Astrocyte (in vitro differentiated cells and primary cell): ENCODE data around the gene OR10Z1. TPM values are rescaled to one million over a fixed set of nuclear protein-coding genes. Genes with fewer than 3 reads are reported as not detected.

Experiments
- DNase-seq: peaks from one replicate; pipeline ENCODE4 v3.0.0-alpha.2; 2010; ENCODE audit warnings: low read depth
- FAIRE-seq: peaks from 2 replicates; lab custom pipeline; 2011; peaks lifted over from hg19 to GRCh38; lab: Jason Lieb, UNC
- H2AFZ ChIP-seq: 2 replicates; pipeline ENCODE4 v1.6.0; 2012; ENCODE audit warnings: low read depth, low read length, inconsistent platforms
- H3K27ac ChIP-seq: 2 replicates; pipeline ENCODE4 v1.5.1; 2011; ENCODE audit warnings: low read depth, low read length, inconsistent platforms
- H3K27me3 ChIP-seq: 2 replicates; pipeline ENCODE4 v1.6.0; 2011; ENCODE audit warnings: low read length, inconsistent platforms; ENCODE audit not compliant: insufficient read depth
- H3K36me3 ChIP-seq: 2 replicates; pipeline ENCODE4 v1.5.1; 2011; ENCODE audit warnings: low read length, inconsistent platforms; ENCODE audit not compliant: insufficient read depth
- H3K4me1 ChIP-seq: 2 replicates; pipeline ENCODE4 v1.5.1; 2011; ENCODE audit warnings: low read length, inconsistent platforms; ENCODE audit not compliant: insufficient read depth
- H3K4me2 ChIP-seq: 2 replicates; pipeline ENCODE4 v1.6.0; 2012; ENCODE audit warnings: low read length, inconsistent platforms
- H3K4me3 ChIP-seq: 2 replicates; pipeline ENCODE4 v1.5.1; 2011; ENCODE audit warnings: low read depth, mild to moderate bottlenecking, low read length, inconsistent platforms; ENCODE audit not compliant: insufficient read depth
- H3K79me2 ChIP-seq: 2 replicates; pipeline ENCODE4 v1.6.0; 2012; ENCODE audit warnings: mild to moderate bottlenecking, low read length, inconsistent platforms; ENCODE audit not compliant: insufficient read depth
- H3K9ac ChIP-seq: 2 replicates; pipeline ENCODE4 v1.6.0; 2012; ENCODE audit warnings: mild to moderate bottlenecking, low read length, inconsistent platforms
- H3K9me3 ChIP-seq: 2 replicates; pipeline ENCODE4 v1.5.1; 2012; ENCODE audit warnings: low read depth, mild to moderate bottlenecking, low read length, inconsistent platforms; ENCODE audit not compliant: insufficient read depth
- H4K20me1 ChIP-seq: 2 replicates; pipeline ENCODE4 v1.6.0; 2012; ENCODE audit warnings: low read length, inconsistent platforms; ENCODE audit not compliant: insufficient read depth
- H3K27ac Mint-ChIP-seq: one replicate; pipeline ENCODE4 v1.8.0; 2021; ENCODE audit warnings: mild to moderate bottlenecking, mixed read lengths; ENCODE audit not compliant: unreplicated experiment
- H3K27me3 Mint-ChIP-seq: one replicate; pipeline ENCODE4 v1.8.0; 2021; ENCODE audit warnings: low read depth, mixed read lengths; ENCODE audit not compliant: unreplicated experiment
- H3K36me3 Mint-ChIP-seq: one replicate; pipeline ENCODE4 v1.8.0; 2021; ENCODE audit warnings: low read depth, mixed read lengths; ENCODE audit not compliant: unreplicated experiment
- H3K4me1 Mint-ChIP-seq: one replicate; pipeline ENCODE4 v1.8.0; 2021; ENCODE audit warnings: low read depth, mixed read lengths; ENCODE audit not compliant: unreplicated experiment
- H3K4me3 Mint-ChIP-seq: one replicate; pipeline ENCODE4 v1.8.0; 2021; ENCODE audit warnings: mild to moderate bottlenecking, moderate library complexity, mixed read lengths; ENCODE audit not compliant: unreplicated experiment
- H3K9me3 Mint-ChIP-seq: one replicate; pipeline ENCODE4 v1.8.0; 2021; ENCODE audit warnings: mild to moderate bottlenecking, mixed read lengths; ENCODE audit not compliant: unreplicated experiment
- EZH2 ChIP-seq: IDR thresholded peaks from 2 replicates; pipeline ENCODE4 v1.6.1; 2012; ENCODE audit warnings: mild to moderate bottlenecking, low read length, inconsistent platforms; ENCODE audit not compliant: insufficient read depth
- total RNA-seq: library from RNA; stranded (reverse); gene quantifications from 2 replicates; pipeline ENCODE4 v1.2.1, GENCODE V29; 2021
- TF ChIP-seq, protein P1 (sequence below): IDR thresholded peaks from 2 replicates; pipeline ENCODE4 v1.5.1; 2011; ENCODE audit warnings: low read depth, mild to moderate bottlenecking, inconsistent platforms, low read length, moderate library complexity; ENCODE audit not compliant: insufficient read depth

The OR10Z1 gene
- total RNA-seq, 1 donor from 2014 or later = not detected

DNA sequence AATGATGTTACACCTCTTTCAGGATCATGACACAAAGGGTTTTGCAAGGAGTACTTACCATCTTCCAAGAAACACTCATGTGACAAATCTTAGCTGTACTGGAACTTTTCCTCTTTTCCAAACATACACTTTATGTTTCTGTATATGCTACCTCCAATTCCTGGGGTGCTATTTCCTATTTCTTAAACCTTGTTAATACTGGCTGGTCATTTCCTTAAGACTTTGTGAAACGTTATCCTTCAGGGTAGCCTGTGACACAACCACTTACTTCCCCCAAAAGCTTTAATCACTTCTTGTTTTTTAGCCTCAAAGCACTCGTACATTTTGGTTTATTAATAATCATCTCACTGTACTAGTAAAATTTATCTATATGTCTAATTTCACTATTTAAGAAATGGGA, 39.4 kb downstream of the OR10Z1 start:
- H3K36me3 Mint-ChIP-seq = no peaks in the 10 kb centered on the region
- H3K36me3 ChIP-seq = no peaks in the 10 kb centered on the region
- TF ChIP-seq, protein P1, sequence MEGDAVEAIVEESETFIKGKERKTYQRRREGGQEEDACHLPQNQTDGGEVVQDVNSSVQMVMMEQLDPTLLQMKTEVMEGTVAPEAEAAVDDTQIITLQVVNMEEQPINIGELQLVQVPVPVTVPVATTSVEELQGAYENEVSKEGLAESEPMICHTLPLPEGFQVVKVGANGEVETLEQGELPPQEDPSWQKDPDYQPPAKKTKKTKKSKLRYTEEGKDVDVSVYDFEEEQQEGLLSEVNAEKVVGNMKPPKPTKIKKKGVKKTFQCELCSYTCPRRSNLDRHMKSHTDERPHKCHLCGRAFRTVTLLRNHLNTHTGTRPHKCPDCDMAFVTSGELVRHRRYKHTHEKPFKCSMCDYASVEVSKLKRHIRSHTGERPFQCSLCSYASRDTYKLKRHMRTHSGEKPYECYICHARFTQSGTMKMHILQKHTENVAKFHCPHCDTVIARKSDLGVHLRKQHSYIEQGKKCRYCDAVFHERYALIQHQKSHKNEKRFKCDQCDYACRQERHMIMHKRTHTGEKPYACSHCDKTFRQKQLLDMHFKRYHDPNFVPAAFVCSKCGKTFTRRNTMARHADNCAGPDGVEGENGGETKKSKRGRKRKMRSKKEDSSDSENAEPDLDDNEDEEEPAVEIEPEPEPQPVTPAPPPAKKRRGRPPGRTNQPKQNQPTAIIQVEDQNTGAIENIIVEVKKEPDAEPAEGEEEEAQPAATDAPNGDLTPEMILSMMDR = no peak
- TF ChIP-seq EZH2 = no peak
- H2AFZ ChIP-seq = no peak overlapping the region
- H3K4me1 ChIP-seq = no peaks in the 10 kb centered on the region
- no peaks in the 10 kb centered on the region for H3K9me3 Mint-ChIP-seq
- H3K27ac Mint-ChIP-seq = no peak overlapping the region
- no peaks in the 10 kb centered on the region for H3K27me3 ChIP-seq
- no peak overlapping the region for H3K4me2 ChIP-seq
- DNase-seq (no peak), FAIRE-seq (no peak)
- no peak overlapping the region for H3K27ac ChIP-seq
- H3K9ac ChIP-seq = no peak overlapping the region
- no peaks in the 10 kb centered on the region for H3K9me3 ChIP-seq
- no peaks in the 10 kb centered on the region for H3K27me3 Mint-ChIP-seq
- H3K79me2 ChIP-seq = no peaks in the 10 kb centered on the region
- H3K4me1 Mint-ChIP-seq = no peaks in the 10 kb centered on the region
- H3K4me3 ChIP-seq = no peak overlapping the region
- no peak overlapping the region for H3K4me3 Mint-ChIP-seq
- H4K20me1 ChIP-seq = no peaks in the 10 kb centered on the region

DNA sequence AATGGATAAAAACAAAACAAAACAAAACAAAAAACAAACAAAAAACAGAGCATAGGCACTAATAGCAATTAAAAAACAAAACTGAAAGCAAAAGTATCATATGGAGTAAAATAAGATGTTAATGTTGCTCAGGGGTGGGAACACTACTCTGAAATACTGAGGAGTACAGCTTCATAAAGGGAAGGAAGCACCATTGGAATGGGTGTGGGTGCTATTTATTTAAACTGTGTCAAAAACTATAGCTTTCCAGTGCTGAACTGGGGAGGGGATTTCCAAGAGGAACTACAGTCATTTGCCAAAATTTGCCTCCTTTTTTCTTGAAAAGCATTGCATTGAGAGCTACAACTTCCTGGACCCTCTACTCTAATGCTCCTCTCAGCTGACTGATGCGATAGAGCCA, 41.4 kb downstream of the OR10Z1 start:
- H3K36me3 ChIP-seq = no peaks in the 10 kb centered on the region
- H3K27ac ChIP-seq = no peak overlapping the region
- H4K20me1 ChIP-seq = no peaks in the 10 kb centered on the region
- H3K4me3 ChIP-seq = no peak overlapping the region
- H2AFZ ChIP-seq = no peak overlapping the region
- Mint-ChIP-seq H3K4me1 (no peaks in the 10 kb centered on the region), H3K27me3 (no peaks in the 10 kb centered on the region), H3K27ac (no peak overlapping the region), H3K4me3 (no peak overlapping the region), H3K36me3 (no peaks in the 10 kb centered on the region), H3K9me3 (no peaks in the 10 kb centered on the region)
- no peak for TF ChIP-seq EZH2
- TF ChIP-seq, protein P1 = no peak
- H3K9me3 ChIP-seq = no peaks in the 10 kb centered on the region
- H3K27me3 ChIP-seq = no peaks in the 10 kb centered on the region
- no peak overlapping the region for H3K4me2 ChIP-seq
- no peaks in the 10 kb centered on the region for H3K79me2 ChIP-seq
- no peak overlapping the region for H3K9ac ChIP-seq
- no peaks in the 10 kb centered on the region for H3K4me1 ChIP-seq
- DNase-seq = no peak
- FAIRE-seq = no peak

DNA sequence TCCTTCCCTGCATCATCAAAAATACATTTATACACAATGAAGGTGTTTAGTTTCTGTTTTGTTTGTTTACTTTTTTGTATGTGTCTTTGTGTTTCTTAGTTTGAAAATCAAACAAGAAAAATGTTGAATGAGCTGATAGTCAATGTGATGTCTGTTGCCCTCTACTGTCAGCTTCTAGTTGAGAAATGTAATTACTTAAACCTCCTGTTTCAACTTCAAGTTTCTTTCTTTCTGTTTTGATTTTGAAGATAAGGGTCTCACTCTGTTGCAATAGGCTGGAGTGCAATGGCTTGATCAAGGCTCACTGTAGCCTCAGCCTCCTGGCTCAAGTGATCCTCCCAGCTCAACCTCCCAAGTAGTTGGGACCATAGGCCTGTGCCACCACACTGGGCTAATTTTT, 44.0 kb downstream of the OR10Z1 start:
- Histone ChIP-seq H3K4me1 (no peaks in the 10 kb centered on the region), H3K4me2 (no peak overlapping the region), H3K9me3 (no peaks in the 10 kb centered on the region), H4K20me1 (no peaks in the 10 kb centered on the region), H3K9ac (no peak overlapping the region), H2AFZ (no peak overlapping the region), H3K27ac (no peak overlapping the region), H3K27me3 (no peaks in the 10 kb centered on the region), H3K4me3 (no peak overlapping the region), H3K36me3 (no peaks in the 10 kb centered on the region), H3K79me2 (no peaks in the 10 kb centered on the region)
- no peaks in the 10 kb centered on the region for H3K4me1 Mint-ChIP-seq
- H3K36me3 Mint-ChIP-seq = no peaks in the 10 kb centered on the region
- H3K27ac Mint-ChIP-seq = no peak overlapping the region
- no peak overlapping the region for H3K4me3 Mint-ChIP-seq
- FAIRE-seq (no peak), DNase-seq (no peak)
- TF ChIP-seq EZH2 = no peak
- TF ChIP-seq, protein P1 = no peak
- H3K9me3 Mint-ChIP-seq = no peaks in the 10 kb centered on the region
- H3K27me3 Mint-ChIP-seq = no peaks in the 10 kb centered on the region
